Activated CD4-positive, alpha-beta T cell treated with anti-CD3 and anti-CD28 coated beads for 36 hours (primary cell): ENCODE measurements around the gene CDH5. TPM values are rescaled to one million over a fixed set of nuclear protein-coding genes. Genes with fewer than 3 reads are reported as not detected.

Experiments
- ATAC-seq: fragments of 200-7000 bp; cut with Tn5 transposase; one replicate; pipeline ENCODE4 v1.10.0; 2021; ENCODE audit warnings: mild to moderate bottlenecking, moderate library complexity
- CTCF ChIA-PET: fragments of 350-600 bp; sonication (Branson Sonifier 250); formaldehyde crosslinking; loops from one replicate; lab custom pipeline; 2021; ENCODE audit warnings: antibody characterized with exemption; lab: Charles Lee
- POLR2A ChIA-PET: fragments of 350-600 bp; sonication (Branson Sonifier 250); formaldehyde crosslinking; loops from one replicate; lab custom pipeline; 2021; ENCODE audit warnings: antibody characterized with exemption, inconsistent platforms; lab: Charles Lee
- DNase-seq: peaks from one replicate; pipeline ENCODE4 v3.0.0-alpha.2; 2020
- H3K27ac Mint-ChIP-seq: one replicate; pipeline ENCODE4 v1.8.0; 2021; ENCODE audit warnings: mixed read lengths
- H3K27me3 Mint-ChIP-seq: one replicate; pipeline ENCODE4 v1.8.0; 2021; ENCODE audit warnings: mixed read lengths
- H3K36me3 Mint-ChIP-seq: one replicate; pipeline ENCODE4 v1.8.0; 2021; ENCODE audit warnings: low read depth, mixed read lengths
- H3K4me1 Mint-ChIP-seq: one replicate; pipeline ENCODE4 v1.8.0; 2021; ENCODE audit warnings: mixed read lengths
- H3K4me3 Mint-ChIP-seq: one replicate; pipeline ENCODE4 v1.8.0; 2021; ENCODE audit warnings: mild to moderate bottlenecking, moderate library complexity, mixed read lengths
- H3K9me3 Mint-ChIP-seq: one replicate; pipeline ENCODE4 v1.8.0; 2021; ENCODE audit warnings: low read depth, mixed read lengths
- intact Hi-C, 2 experiments: fragments of 100-400 bp; cut with DNase I in 1 of 2; cut with micrococcal nuclease in 1 of 2; formaldehyde crosslinking; loops; one replicate each; pipeline versions ENCODE4 v1.14.2 to v1.15.1; 2022 to 2024; cut with DNase I, micrococcal nuclease
- total RNA-seq, 2 experiments: library from RNA; stranded (reverse); gene quantifications; one replicate each; pipeline ENCODE4 v1.2.3, GENCODE V29; 2021

Gene CDH5
- total RNA-seq, 2 experiments from 2014 or later: not detected

DNA sequence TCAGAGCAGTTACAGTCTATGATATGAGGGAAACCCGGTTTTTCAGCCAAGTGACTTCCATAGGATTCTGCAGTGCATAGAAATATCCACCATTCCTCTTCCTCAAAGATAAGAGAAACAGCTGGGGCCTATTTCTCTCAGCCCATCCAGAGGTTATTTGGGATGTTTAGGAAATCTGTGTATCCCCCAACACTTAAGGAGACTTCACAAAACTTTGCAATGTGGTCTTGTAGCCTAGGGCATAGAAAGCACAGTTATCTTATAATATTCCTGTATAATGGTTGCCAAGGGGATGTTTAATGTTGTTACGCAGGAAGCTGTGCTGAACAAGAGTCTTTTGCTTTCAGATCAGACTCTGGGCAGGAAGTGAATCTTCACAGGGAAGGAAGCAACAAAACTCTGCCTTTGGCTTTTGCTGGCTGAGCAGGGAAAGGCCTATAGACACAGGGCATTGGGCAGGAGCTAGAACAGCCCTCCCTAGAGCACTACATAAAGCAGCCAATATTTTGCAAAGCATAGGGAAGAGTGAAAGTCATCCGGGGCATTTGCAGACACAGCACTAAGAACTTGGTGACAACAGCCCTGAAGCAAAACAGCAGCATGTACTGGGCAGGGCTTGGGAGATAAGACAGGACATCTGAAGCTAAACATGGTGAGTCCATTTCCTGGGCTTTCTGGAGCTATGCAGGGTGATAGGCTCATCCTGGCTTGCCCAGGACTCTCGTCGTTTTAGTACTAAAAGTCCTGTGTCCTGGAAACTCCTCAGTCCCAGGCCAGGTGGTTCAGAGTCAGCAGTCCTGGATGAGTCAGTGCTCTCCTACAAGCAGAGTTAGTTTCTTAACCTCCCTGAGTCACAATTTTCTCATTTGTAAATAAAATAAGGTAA, 41.9 kb downstream of the CDH5 start:
- DNase-seq (peak; percentile 55), ATAC-seq (peak; percentile 76)
- Mint-ChIP-seq H3K4me3 (peak overlapping the region; percentile 64), H3K4me1 (peaks cover 24% of the 10 kb centered on the region), H3K9me3 (peaks cover 6% of the 10 kb centered on the region), H3K27me3 (peaks cover 4% of the 10 kb centered on the region), H3K36me3 (peaks cover 14% of the 10 kb centered on the region), H3K27ac (peak overlapping the region; percentile 92)
- ChIA-PET POLR2A (interaction anchor here (0.6 to 0.7 kb wide), 2 partner anchors 68 to 308 kb away, joined by 3 read pairs; no protein-coding TSS in a partner anchor), CTCF (interaction anchor here (0.6 to 8.4 kb wide), 12 partner anchors 9 to 466 kb away, joined by 3 to 83 read pairs (median 6); partner anchors contain the start of gene CMTM3)
- intact Hi-C loops: loop anchor here (1.0 to 5.0 kb wide), 6 partner anchors 108 to 465 kb away; partner anchors contain the start of gene CMTM4 (in 1 of the 2)

- Mint-ChIP-seq H3K27ac (peak overlapping the region; percentile 92), H3K27me3 (peaks cover 2% of the 10 kb centered on the region), H3K9me3 (peaks cover 6% of the 10 kb centered on the region), H3K4me3 (peak overlapping the region; percentile 64), H3K36me3 (peaks cover 14% of the 10 kb centered on the region), H3K4me1 (peaks cover 24% of the 10 kb centered on the region)
- intact Hi-C loops: loop anchor here (2.0 to 5.0 kb wide), 3 partner anchors 108 to 458 kb away; no protein-coding TSS in a partner anchor
- no peak for ATAC-seq
- no peak for DNase-seq
- CTCF ChIA-PET: interaction anchor here (0.6 to 8.4 kb wide), 5 partner anchors 10 to 288 kb away, joined by 3 to 83 read pairs (median 6); partner anchors contain the start of gene CDH5
- POLR2A ChIA-PET: no interaction called here
These were observed 42.7 kb downstream of the CDH5 start for GRCh38 chr16:66409156-66409555.

DNA sequence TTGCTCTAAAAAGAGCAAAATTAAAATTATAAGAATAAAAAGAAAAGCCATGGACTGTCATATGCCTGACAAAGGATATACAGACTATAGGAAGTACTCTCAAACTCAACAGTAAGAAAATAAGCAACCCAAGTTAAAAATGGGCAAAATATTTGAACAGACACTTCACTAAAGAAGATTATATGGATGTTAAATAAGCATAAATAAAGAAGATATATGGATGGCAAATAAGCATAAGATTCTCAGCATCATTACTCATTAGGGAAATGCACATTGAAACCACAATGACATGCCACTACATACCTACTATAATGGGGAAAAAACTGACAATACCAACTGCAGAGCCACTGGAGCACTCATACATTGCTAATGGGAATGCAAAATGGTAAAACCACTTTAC, 45.7 kb downstream of the CDH5 start:
- POLR2A ChIA-PET: no interaction called here
- Mint-ChIP-seq H3K36me3 (peaks cover 14% of the 10 kb centered on the region), H3K27ac (no peak overlapping the region), H3K9me3 (peaks cover 6% of the 10 kb centered on the region), H3K4me3 (no peak overlapping the region), H3K27me3 (no peaks in the 10 kb centered on the region), H3K4me1 (peaks cover 22% of the 10 kb centered on the region)
- ATAC-seq: no peak
- intact Hi-C loops: no loop called here
- DNase-seq: no peak
- CTCF ChIA-PET: interaction anchor here (0.6 kb wide), 1 partner anchor 14 kb away, joined by 4 read pairs; no protein-coding TSS in a partner anchor

GRCh38 chr16:66414891-66415290, 48.4 kb downstream of the CDH5 start:
- peaks cover 6% of the 10 kb centered on the region for H3K9me3 Mint-ChIP-seq
- CTCF ChIA-PET: interaction anchor here (0.6 to 1.9 kb wide), 3 partner anchors 8 to 897 kb away, joined by 3 to 5 read pairs (median 3); no protein-coding TSS in a partner anchor
- ATAC-seq: no peak
- H3K27me3 Mint-ChIP-seq: no peaks in the 10 kb centered on the region
- DNase-seq: no peak
- no peak overlapping the region for H3K4me3 Mint-ChIP-seq
- peaks cover 14% of the 10 kb centered on the region for H3K36me3 Mint-ChIP-seq
- no peak overlapping the region for H3K27ac Mint-ChIP-seq
- peaks cover 9% of the 10 kb centered on the region for H3K4me1 Mint-ChIP-seq
- intact Hi-C loops: no loop called here
- POLR2A ChIA-PET: no interaction called here

DNA sequence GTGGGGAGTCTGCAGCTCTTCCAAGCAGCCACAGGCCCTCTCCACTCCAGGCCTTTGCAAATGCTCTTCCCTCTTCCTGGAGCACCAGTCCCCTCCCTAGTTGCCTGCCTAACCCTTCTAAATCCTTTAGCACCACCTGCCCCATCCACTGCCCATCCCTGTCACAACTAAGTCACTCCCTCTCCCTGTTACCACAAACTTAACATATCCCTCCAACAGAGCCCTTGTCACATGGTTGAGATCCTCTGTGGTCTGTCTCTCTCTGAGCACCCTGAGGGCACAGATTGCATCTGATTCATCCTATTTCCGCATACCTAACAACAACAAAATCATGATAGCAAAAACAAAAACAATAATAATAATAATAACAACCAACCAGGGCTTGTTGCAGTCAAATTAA, 49.6 kb downstream of the CDH5 start:
- H3K36me3 Mint-ChIP-seq: peaks cover 9% of the 10 kb centered on the region
- no peaks in the 10 kb centered on the region for H3K27me3 Mint-ChIP-seq
- no peak for DNase-seq
- intact Hi-C loops: no loop called here
- H3K27ac Mint-ChIP-seq: no peak overlapping the region
- peaks cover 5% of the 10 kb centered on the region for H3K9me3 Mint-ChIP-seq
- H3K4me1 Mint-ChIP-seq: peaks cover 9% of the 10 kb centered on the region
- H3K4me3 Mint-ChIP-seq: no peak overlapping the region
- CTCF ChIA-PET: interaction anchor here (0.7 to 1.9 kb wide), 2 partner anchors 9 to 146 kb away, joined by 3 to 5 read pairs; no protein-coding TSS in a partner anchor
- no peak for ATAC-seq
- POLR2A ChIA-PET: no interaction called here

DNA sequence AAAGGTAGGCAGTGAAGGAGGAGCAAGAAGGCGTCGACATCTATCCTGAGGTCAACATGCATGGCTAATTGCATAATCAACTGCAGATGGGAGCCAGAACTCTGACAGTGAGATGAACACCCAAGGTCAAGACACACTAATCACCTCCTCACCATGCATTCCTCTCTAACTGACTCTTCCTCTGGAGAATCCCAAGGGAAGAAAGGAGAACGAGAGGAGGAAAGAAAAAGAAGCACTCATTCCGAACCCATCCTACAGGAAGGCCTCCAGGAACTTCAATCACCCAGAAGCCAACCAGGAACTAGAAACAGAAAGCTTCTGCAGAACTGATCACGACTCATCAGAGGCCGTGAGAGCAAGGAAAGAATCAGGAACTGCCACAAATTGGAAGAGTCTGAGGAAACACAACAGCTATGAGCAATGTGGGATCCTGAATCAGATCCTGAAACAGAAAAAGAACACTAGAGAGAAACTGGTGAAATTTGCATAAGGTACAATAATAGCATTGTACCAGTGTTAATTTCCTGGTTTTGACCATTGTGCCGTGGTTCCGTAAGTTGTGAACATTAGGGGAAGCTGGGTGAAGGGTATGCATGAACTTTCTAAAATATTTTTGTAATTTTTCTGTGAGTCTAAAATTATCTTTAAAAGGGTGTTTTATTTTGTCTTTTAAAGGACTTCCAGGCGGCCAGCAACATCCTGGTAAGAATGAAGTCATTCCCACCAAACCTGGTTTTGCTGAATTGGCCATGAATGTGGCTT, 50.6 kb downstream of the CDH5 start:
- no peak for ATAC-seq
- Mint-ChIP-seq H3K9me3 (peaks cover 3% of the 10 kb centered on the region), H3K27ac (no peak overlapping the region), H3K36me3 (peaks cover 4% of the 10 kb centered on the region), H3K4me1 (peaks cover 9% of the 10 kb centered on the region), H3K4me3 (no peak overlapping the region), H3K27me3 (no peaks in the 10 kb centered on the region)
- ChIA-PET POLR2A (no interaction called here), CTCF (no interaction called here)
- intact Hi-C loops: no loop called here
- DNase-seq: no peak

- Mint-ChIP-seq H3K27ac (no peak overlapping the region), H3K4me1 (peaks cover 9% of the 10 kb centered on the region), H3K4me3 (no peak overlapping the region), H3K36me3 (no peaks in the 10 kb centered on the region), H3K9me3 (no peaks in the 10 kb centered on the region), H3K27me3 (peaks cover 4% of the 10 kb centered on the region)
- ATAC-seq: no peak
- intact Hi-C loops: no loop called here
- CTCF ChIA-PET: no interaction called here
- no peak for DNase-seq
- POLR2A ChIA-PET: no interaction called here
These were observed 51.9 kb downstream of the CDH5 start for GRCh38 chr16:66418165-66418962.

GRCh38 chr16:66419527-66419926, 53.0 kb downstream of the CDH5 start:
- POLR2A ChIA-PET: no interaction called here
- no peak overlapping the region for H3K4me3 Mint-ChIP-seq
- DNase-seq: no peak
- intact Hi-C loops: no loop called here
- no peak overlapping the region for H3K27ac Mint-ChIP-seq
- H3K27me3 Mint-ChIP-seq: peaks cover 4% of the 10 kb centered on the region
- H3K4me1 Mint-ChIP-seq: peaks cover 9% of the 10 kb centered on the region
- CTCF ChIA-PET: interaction anchor here (0.6 kb wide), 1 partner anchor 362 kb away, joined by 3 read pairs; no protein-coding TSS in a partner anchor
- H3K36me3 Mint-ChIP-seq: no peaks in the 10 kb centered on the region
- no peak for ATAC-seq
- no peaks in the 10 kb centered on the region for H3K9me3 Mint-ChIP-seq

DNA sequence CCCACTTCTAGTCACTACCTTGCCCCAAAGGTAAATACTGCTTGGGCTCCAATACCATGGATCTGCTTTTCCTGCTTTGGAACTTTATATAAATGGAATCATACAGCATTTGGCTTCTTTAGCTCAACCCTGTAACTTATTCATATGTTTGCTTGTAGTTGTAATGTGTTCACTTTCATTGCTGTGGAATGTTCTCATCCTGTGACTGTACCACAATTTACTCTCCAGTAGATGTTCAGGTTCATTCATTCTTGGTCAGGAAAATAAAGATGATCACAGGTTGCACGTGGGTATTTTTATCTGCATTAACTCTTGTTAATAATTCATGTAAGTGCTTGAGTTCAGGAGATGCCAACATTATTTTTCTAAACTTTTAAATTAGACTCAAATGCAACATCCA, 53.9 kb downstream of the CDH5 start:
- ChIA-PET CTCF (interaction anchor here (0.6 to 1.3 kb wide), 2 partner anchors 13 to 363 kb away, joined by 3 to 7 read pairs; no protein-coding TSS in a partner anchor), POLR2A (no interaction called here)
- no peaks in the 10 kb centered on the region for H3K36me3 Mint-ChIP-seq
- DNase-seq: no peak
- H3K4me3 Mint-ChIP-seq: no peak overlapping the region
- H3K9me3 Mint-ChIP-seq: no peaks in the 10 kb centered on the region
- H3K4me1 Mint-ChIP-seq: peaks cover 9% of the 10 kb centered on the region
- H3K27me3 Mint-ChIP-seq: peaks cover 9% of the 10 kb centered on the region
- no peak for ATAC-seq
- no peak overlapping the region for H3K27ac Mint-ChIP-seq
- intact Hi-C loops: no loop called here

- H3K27me3 Mint-ChIP-seq: peaks cover 17% of the 10 kb centered on the region
- ChIA-PET CTCF (no interaction called here), POLR2A (no interaction called here)
- DNase-seq: no peak
- intact Hi-C loops: no loop called here
- no peak overlapping the region for H3K27ac Mint-ChIP-seq
- H3K4me3 Mint-ChIP-seq: no peak overlapping the region
- ATAC-seq: no peak
- H3K9me3 Mint-ChIP-seq: no peaks in the 10 kb centered on the region
- peaks cover 9% of the 10 kb centered on the region for H3K4me1 Mint-ChIP-seq
- H3K36me3 Mint-ChIP-seq: no peaks in the 10 kb centered on the region
These were observed 55.4 kb downstream of the CDH5 start for GRCh38 chr16:66421891-66422290.
